Measurements from ENCODE around the gene CLSTN1. TPM values are rescaled to one million over a fixed set of nuclear protein-coding genes. Genes with fewer than 3 reads are reported as not detected.

The CLSTN1 gene
- total and polyA plus RNA-seq, 2 donors (not counting 1 experiment from before 2014, with no cell fraction given): 34.9 to 81.4 TPM

GRCh38 chr1:9797049-9797448 is 26.7 kb downstream of the CLSTN1 start:
- Mint-ChIP-seq H3K27me3 (no peaks in the 10 kb centered on the region), H3K27ac (no peak overlapping the region), H3K9me3 (ENCODE audit: insufficient read depth) (no peaks in the 10 kb centered on the region), H3K4me3 (no peak overlapping the region), H3K4me1 (peaks cover 37% of the 10 kb centered on the region)
- Histone ChIP-seq H3K4me3 (ENCODE audit: control extremely low read depth in 1 of 5, extremely low read depth in 1 of 5, insufficient read depth in 1 of 5, low read depth in 2 of 5, low read length in 4 of 5) (no peak overlapping the region), H3K4me2 (replicated peaks; ENCODE audit: low read depth, low read length, poor library complexity, severe bottlenecking) (no peak overlapping the region), H3K79me2 (ENCODE audit: control insufficient read depth, insufficient read depth, low read length) (peaks cover 91% of the 10 kb centered on the region), H3K27me3 (replicated peaks in 1 of 4; ENCODE audit: control extremely low read depth in 1 of 4, control insufficient read depth in 3 of 4, insufficient read depth in 4 of 4, low read length in 3 of 4) (no peaks in the 10 kb centered on the region), H2AFZ (ENCODE audit: insufficient read depth, low read depth, low read length, poor library complexity, severe bottlenecking) (no peak overlapping the region), H3K27ac (ENCODE audit: low read length in 2 of 2) (no peak overlapping the region), H3K4me1 (ENCODE audit: control insufficient read depth in 2 of 2, insufficient read depth in 2 of 2, low read length in 2 of 2) (peaks cover 8 to 11% of the 10 kb centered on the region in 2 donors), H3K36me3 (replicated peaks in 1 of 2; ENCODE audit: control extremely low read depth in 1 of 2, control insufficient read depth in 1 of 2, extremely low read depth in 1 of 2, insufficient read depth in 2 of 2, low read length in 1 of 2) (no peaks in the 10 kb centered on the region), H4K20me1 (ENCODE audit: control insufficient read depth, insufficient read depth, low read length, poor library complexity, severe bottlenecking) (peaks cover 21% of the 10 kb centered on the region), H3K9me3 (ENCODE audit: control extremely low read depth in 1 of 3, control insufficient read depth in 2 of 3, insufficient read depth in 1 of 3, low read length in 2 of 3) (no peaks in the 10 kb centered on the region), H3K9ac (ENCODE audit: low read length) (no peak overlapping the region)
- no peak for DNase-seq
- TF ChIP-seq EZH2 (IDR thresholded peaks at IDR 0.05; ENCODE audit: borderline replicate concordance, insufficient read depth, low read depth, low read length, poor library complexity, severe bottlenecking): no peak
- TF ChIP-seq CTCF (IDR thresholded peaks at IDR 0.05): no peak
- ChIA-PET CTCF (interaction anchor here (0.9 to 7.5 kb wide), 3 partner anchors 13 to 78 kb away, joined by 3 to 82 read pairs (median 3); no protein-coding TSS in a partner anchor), POLR2A (no interaction called here)
- ATAC-seq (ENCODE audit: low read depth): no peak
- intact Hi-C loops (cut with micrococcal nuclease): no loop called here

- no peak for DNase-seq
- H3K9ac ChIP-seq (ENCODE audit: low read length): no peak overlapping the region
- H3K4me3 ChIP-seq (ENCODE audit: control extremely low read depth in 1 of 5, extremely low read depth in 1 of 5, insufficient read depth in 1 of 5, low read depth in 2 of 5, low read length in 4 of 5): no peak overlapping the region
- Mint-ChIP-seq H3K9me3 (ENCODE audit: insufficient read depth) (no peaks in the 10 kb centered on the region), H3K27ac (no peak overlapping the region), H3K4me3 (no peak overlapping the region), H3K4me1 (peaks cover 27% of the 10 kb centered on the region), H3K27me3 (no peaks in the 10 kb centered on the region)
- no peaks in the 10 kb centered on the region for H3K9me3 ChIP-seq (ENCODE audit: control extremely low read depth in 1 of 3, control insufficient read depth in 2 of 3, insufficient read depth in 1 of 3, low read length in 2 of 3)
- H3K79me2 ChIP-seq (ENCODE audit: control insufficient read depth, insufficient read depth, low read length): peaks cover 97% of the 10 kb centered on the region
- H3K27me3 ChIP-seq (replicated peaks in 1 of 4; ENCODE audit: control extremely low read depth in 1 of 4, control insufficient read depth in 3 of 4, insufficient read depth in 4 of 4, low read length in 3 of 4): no peaks in the 10 kb centered on the region
- H4K20me1 ChIP-seq (ENCODE audit: control insufficient read depth, insufficient read depth, low read length, poor library complexity, severe bottlenecking): peaks cover 21% of the 10 kb centered on the region
- ATAC-seq (ENCODE audit: low read depth): no peak
- ChIA-PET POLR2A (no interaction called here), CTCF (no interaction called here)
- no peak overlapping the region for H3K27ac ChIP-seq (ENCODE audit: low read length in 2 of 2)
- no peak overlapping the region for H2AFZ ChIP-seq (ENCODE audit: insufficient read depth, low read depth, low read length, poor library complexity, severe bottlenecking)
- intact Hi-C loops (cut with micrococcal nuclease): no loop called here
- no peaks in the 10 kb centered on the region for H3K36me3 ChIP-seq (replicated peaks in 1 of 2; ENCODE audit: control extremely low read depth in 1 of 2, control insufficient read depth in 1 of 2, extremely low read depth in 1 of 2, insufficient read depth in 2 of 2, low read length in 1 of 2)
- peaks cover 0 to 6% of the 10 kb centered on the region in 2 donors for H3K4me1 ChIP-seq (ENCODE audit: control insufficient read depth in 2 of 2, insufficient read depth in 2 of 2, low read length in 2 of 2)
- H3K4me2 ChIP-seq (replicated peaks; ENCODE audit: low read depth, low read length, poor library complexity, severe bottlenecking): no peak overlapping the region
- WGBS (ENCODE audit: insufficient coverage): no CpG with 5 or more reads among the region's 6 CpGs
- TF ChIP-seq EZH2 (IDR thresholded peaks at IDR 0.05; ENCODE audit: borderline replicate concordance, insufficient read depth, low read depth, low read length, poor library complexity, severe bottlenecking) (no peak), CTCF (IDR thresholded peaks at IDR 0.05) (no peak)
Measured at GRCh38 chr1:9794081-9794480, 29.7 kb downstream of the CLSTN1 start.

All from B cell (primary cell).